WTC11 (cell line): ENCODE results near the gene GPBP1L1. TPM values are rescaled to one million over a fixed set of nuclear protein-coding genes. Genes with fewer than 3 reads are reported as not detected.

Experiments used
- ATAC-seq: fragments of 200-7000 bp; cut with Tn5 transposase; 2 replicates; pipeline ENCODE4 v1.10.0; 2021; ENCODE audit warnings: mild to moderate bottlenecking, moderate library complexity
- CTCF ChIA-PET: fragments of 300-600 bp; sonication (Branson Sonifier 250); formaldehyde crosslinking; loops from one replicate; lab custom pipeline; 2021; ENCODE audit warnings: antibody characterized with exemption; lab: Charles Lee
- POLR2A ChIA-PET: fragments of 350-600 bp; sonication (Branson Sonifier 250); formaldehyde crosslinking; loops from one replicate; lab custom pipeline; 2021; ENCODE audit warnings: antibody characterized with exemption; lab: Charles Lee
- DNase-seq: peaks from one replicate; pipeline ENCODE4 v3.0.0; 2021; ENCODE audit warnings: low spot score
- H3K27ac Mint-ChIP-seq: 2 replicates; pipeline ENCODE4 v1.8.0; 2021; ENCODE audit warnings: mixed read lengths
- H3K27me3 Mint-ChIP-seq: 2 replicates; pipeline ENCODE4 v1.8.0; 2021; ENCODE audit warnings: low read depth, mild to moderate bottlenecking, moderate library complexity, mixed read lengths
- H3K36me3 Mint-ChIP-seq: 2 replicates; pipeline ENCODE4 v1.8.0; 2021; ENCODE audit warnings: mixed read lengths
- H3K4me1 Mint-ChIP-seq: 2 replicates; pipeline ENCODE4 v1.8.0; 2022; ENCODE audit warnings: mixed read lengths
- H3K4me3 Mint-ChIP-seq: 2 replicates; pipeline ENCODE4 v1.8.0; 2021; ENCODE audit warnings: mild to moderate bottlenecking, moderate library complexity, mixed read lengths
- H3K9me3 Mint-ChIP-seq: 2 replicates; pipeline ENCODE4 v1.8.0; 2021; ENCODE audit warnings: mixed read lengths
- ESRRA ChIP-seq: sonication (generic); formaldehyde crosslinking; IDR thresholded peaks from 2 replicates; pipeline ENCODE4 v1.8.1; 2022; ENCODE audit warnings: mild to moderate bottlenecking, missing genetic modification reagents, borderline replicate concordance
- FOXP1 ChIP-seq: sonication (generic); formaldehyde crosslinking; IDR thresholded peaks from 2 replicates; pipeline ENCODE4 v1.8.0; 2022; ENCODE audit warnings: missing genetic modification reagents, mild to moderate bottlenecking, moderate library complexity, borderline replicate concordance
- JUN ChIP-seq: sonication (generic); formaldehyde crosslinking; IDR thresholded peaks from 2 replicates; pipeline ENCODE4 v1.8.0; 2023; ENCODE audit warnings: mild to moderate bottlenecking, missing genetic modification reagents
- NFE2L1 ChIP-seq: sonication (generic); formaldehyde crosslinking; IDR thresholded peaks from 2 replicates; pipeline ENCODE4 v1.8.1; 2023; ENCODE audit warnings: missing genetic modification reagents
- TEAD1 ChIP-seq: sonication (generic); formaldehyde crosslinking; IDR thresholded peaks from 2 replicates; pipeline ENCODE4 v1.8.0; 2022; ENCODE audit warnings: mild to moderate bottlenecking, missing genetic modification reagents
- ZBTB21 ChIP-seq: sonication (generic); formaldehyde crosslinking; IDR thresholded peaks from 2 replicates; pipeline ENCODE4 v1.8.1; 2023; ENCODE audit warnings: mild to moderate bottlenecking, missing genetic modification reagents, borderline replicate concordance
- total RNA-seq: library from RNA; stranded (reverse); gene quantifications from 3 replicates; pipeline ENCODE4 v1.2.3, GENCODE V29; 2021
- TF ChIP-seq, protein P1 (sequence below): sonication (generic); formaldehyde crosslinking; IDR thresholded peaks from 2 replicates; pipeline ENCODE4 v1.8.0; 2022; ENCODE audit warnings: mild to moderate bottlenecking, missing genetic modification reagents
- TF ChIP-seq, protein P2 (sequence below): fragments of 250-450 bp; sonication (Bioruptor Pico); IDR thresholded peaks from 2 replicates; pipeline ENCODE4 v2.1.2; 2022; ENCODE audit warnings: mild to moderate bottlenecking, moderate library complexity
- TF ChIP-seq, protein P3 (sequence below): sonication (generic); formaldehyde crosslinking; IDR thresholded peaks from 2 replicates; pipeline ENCODE4 v1.8.1; 2023; ENCODE audit warnings: mild to moderate bottlenecking, moderate library complexity, missing genetic modification reagents
- TF ChIP-seq, protein P4 (sequence below): sonication (generic); formaldehyde crosslinking; IDR thresholded peaks from 2 replicates; pipeline ENCODE4 v1.8.0; 2022; ENCODE audit warnings: mild to moderate bottlenecking, missing genetic modification reagents
- TF ChIP-seq, protein P5 (sequence below): fragments of 250-450 bp; sonication (Bioruptor Pico); IDR thresholded peaks from 2 replicates; pipeline ENCODE4 v1.8.0; 2021; ENCODE audit warnings: mild to moderate bottlenecking
- TF ChIP-seq, protein P6 (sequence below): sonication (generic); formaldehyde crosslinking; IDR thresholded peaks from 2 replicates; pipeline ENCODE4 v1.8.1; 2022; ENCODE audit warnings: missing genetic modification reagents, borderline replicate concordance

Gene GPBP1L1
- total RNA-seq, 1 experiment from 2014 or later, result 126 TPM

DNA sequence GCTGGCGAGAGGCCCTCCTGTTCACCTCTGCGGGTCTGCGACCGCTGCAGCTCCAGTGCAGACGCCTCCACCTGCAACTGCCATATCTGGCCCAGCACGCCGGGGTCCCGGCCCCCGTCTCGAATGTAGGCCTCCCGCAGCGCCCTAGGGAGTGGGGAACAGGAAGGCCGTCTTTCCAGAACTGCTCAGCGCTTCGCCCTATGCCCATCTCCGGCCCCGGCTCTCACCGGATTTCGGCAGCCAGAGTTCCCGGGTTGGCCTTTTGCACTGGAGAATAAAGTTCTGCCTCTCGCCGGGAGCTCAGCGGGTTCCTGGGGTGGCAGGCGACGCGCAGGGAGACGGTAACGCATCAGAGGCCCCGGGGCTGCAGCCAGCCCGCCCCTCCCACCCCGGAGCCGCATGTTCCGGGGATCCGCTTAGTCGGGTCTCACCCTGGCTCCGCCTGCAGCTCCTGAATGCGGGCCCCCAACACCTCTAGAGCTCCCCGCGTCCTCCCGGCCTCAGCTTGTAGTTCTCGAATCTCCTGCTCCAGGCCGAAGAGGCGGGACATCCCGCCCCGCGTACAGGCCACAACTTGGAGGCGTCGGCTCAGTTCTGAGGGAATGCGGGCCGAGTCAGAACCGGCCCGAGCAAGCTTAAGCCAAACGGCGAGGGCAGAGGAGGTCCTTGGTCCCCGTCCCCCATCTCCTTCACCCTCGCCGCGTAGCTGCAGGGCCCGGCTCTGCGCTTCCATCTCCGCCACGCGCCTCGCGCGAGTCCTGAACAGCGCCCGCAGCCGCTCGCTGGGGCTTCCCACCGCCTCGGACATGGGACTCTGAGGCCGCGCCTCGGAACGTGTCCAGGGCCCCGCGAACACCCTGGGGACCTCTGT lies 63.6 kb downstream of the GPBP1L1 start:
- H3K27ac Mint-ChIP-seq, result peak overlapping the region; percentile 58
- ATAC-seq, result peak; percentile 29

More for the DNA sequence above, 63.6 kb downstream of the GPBP1L1 start:
- H3K4me1 Mint-ChIP-seq, result peaks cover 4% of the 10 kb centered on the region; the same call in 1 of the 2 replicates
- DNase-seq, result peak; percentile 45
- POLR2A ChIA-PET, result interaction anchor here (0.8 kb wide), 1 partner anchor 283 kb away, joined by 3 read pairs; the partner anchor contains the start of genes MUTYH and TOE1
- peaks cover 29% of the 10 kb centered on the region for H3K36me3 Mint-ChIP-seq
- CTCF ChIA-PET, result interaction anchor here (0.8 to 1.1 kb wide), 3 partner anchors 259 to 622 kb away, joined by 3 to 4 read pairs (median 4); no protein-coding TSS in a partner anchor
- TF ChIP-seq, protein P1, sequence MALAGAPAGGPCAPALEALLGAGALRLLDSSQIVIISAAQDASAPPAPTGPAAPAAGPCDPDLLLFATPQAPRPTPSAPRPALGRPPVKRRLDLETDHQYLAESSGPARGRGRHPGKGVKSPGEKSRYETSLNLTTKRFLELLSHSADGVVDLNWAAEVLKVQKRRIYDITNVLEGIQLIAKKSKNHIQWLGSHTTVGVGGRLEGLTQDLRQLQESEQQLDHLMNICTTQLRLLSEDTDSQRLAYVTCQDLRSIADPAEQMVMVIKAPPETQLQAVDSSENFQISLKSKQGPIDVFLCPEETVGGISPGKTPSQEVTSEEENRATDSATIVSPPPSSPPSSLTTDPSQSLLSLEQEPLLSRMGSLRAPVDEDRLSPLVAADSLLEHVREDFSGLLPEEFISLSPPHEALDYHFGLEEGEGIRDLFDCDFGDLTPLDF (CRISPR knock-in tag), result no peak
- TF ChIP-seq NFE2L1 (CRISPR knock-in tag), result no peak
- TF ChIP-seq, protein P2, sequence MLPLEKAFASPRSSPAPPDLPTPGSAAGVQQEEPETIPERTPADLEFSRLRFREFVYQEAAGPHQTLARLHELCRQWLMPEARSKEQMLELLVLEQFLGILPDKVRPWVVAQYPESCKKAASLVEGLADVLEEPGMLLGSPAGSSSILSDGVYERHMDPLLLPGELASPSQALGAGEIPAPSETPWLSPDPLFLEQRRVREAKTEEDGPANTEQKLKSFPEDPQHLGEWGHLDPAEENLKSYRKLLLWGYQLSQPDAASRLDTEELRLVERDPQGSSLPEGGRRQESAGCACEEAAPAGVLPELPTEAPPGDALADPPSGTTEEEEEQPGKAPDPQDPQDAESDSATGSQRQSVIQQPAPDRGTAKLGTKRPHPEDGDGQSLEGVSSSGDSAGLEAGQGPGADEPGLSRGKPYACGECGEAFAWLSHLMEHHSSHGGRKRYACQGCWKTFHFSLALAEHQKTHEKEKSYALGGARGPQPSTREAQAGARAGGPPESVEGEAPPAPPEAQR (CRISPR knock-in tag), result no peak
- no peak for TF ChIP-seq ZBTB21 (CRISPR knock-in tag)
- TF ChIP-seq, protein P3, sequence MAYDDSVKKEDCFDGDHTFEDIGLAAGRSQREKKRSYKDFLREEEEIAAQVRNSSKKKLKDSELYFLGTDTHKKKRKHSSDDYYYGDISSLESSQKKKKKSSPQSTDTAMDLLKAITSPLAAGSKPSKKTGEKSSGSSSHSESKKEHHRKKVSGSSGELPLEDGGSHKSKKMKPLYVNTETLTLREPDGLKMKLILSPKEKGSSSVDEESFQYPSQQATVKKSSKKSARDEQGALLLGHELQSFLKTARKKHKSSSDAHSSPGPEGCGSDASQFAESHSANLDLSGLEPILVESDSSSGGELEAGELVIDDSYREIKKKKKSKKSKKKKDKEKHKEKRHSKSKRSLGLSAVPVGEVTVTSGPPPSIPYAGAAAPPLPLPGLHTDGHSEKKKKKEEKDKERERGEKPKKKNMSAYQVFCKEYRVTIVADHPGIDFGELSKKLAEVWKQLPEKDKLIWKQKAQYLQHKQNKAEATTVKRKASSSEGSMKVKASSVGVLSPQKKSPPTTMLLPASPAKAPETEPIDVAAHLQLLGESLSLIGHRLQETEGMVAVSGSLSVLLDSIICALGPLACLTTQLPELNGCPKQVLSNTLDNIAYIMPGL (CRISPR knock-in tag), result 0 out of 2 replicates have a peak, but pooled peaks have one; percentile 46
- 0 out of 2 replicates have a peak, but pooled peaks have one; percentile 1 for TF ChIP-seq ESRRA
- TF ChIP-seq, protein P4, sequence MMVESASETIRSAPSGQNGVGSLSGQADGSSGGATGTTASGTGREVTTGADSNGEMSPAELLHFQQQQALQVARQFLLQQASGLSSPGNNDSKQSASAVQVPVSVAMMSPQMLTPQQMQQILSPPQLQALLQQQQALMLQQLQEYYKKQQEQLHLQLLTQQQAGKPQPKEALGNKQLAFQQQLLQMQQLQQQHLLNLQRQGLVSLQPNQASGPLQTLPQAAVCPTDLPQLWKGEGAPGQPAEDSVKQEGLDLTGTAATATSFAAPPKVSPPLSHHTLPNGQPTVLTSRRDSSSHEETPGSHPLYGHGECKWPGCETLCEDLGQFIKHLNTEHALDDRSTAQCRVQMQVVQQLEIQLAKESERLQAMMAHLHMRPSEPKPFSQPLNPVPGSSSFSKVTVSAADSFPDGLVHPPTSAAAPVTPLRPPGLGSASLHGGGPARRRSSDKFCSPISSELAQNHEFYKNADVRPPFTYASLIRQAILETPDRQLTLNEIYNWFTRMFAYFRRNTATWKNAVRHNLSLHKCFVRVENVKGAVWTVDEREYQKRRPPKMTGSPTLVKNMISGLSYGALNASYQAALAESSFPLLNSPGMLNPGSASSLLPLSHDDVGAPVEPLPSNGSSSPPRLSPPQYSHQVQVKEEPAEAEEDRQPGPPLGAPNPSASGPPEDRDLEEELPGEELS (CRISPR knock-in tag), result no peak
- no peak for TF ChIP-seq JUN
- no peak for TF ChIP-seq TEAD1 (CRISPR knock-in tag)
- TF ChIP-seq, protein P5, sequence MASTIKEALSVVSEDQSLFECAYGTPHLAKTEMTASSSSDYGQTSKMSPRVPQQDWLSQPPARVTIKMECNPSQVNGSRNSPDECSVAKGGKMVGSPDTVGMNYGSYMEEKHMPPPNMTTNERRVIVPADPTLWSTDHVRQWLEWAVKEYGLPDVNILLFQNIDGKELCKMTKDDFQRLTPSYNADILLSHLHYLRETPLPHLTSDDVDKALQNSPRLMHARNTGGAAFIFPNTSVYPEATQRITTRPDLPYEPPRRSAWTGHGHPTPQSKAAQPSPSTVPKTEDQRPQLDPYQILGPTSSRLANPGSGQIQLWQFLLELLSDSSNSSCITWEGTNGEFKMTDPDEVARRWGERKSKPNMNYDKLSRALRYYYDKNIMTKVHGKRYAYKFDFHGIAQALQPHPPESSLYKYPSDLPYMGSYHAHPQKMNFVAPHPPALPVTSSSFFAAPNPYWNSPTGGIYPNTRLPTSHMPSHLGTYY (CRISPR knock-in tag), result no peak
- no peak for TF ChIP-seq FOXP1
- TF ChIP-seq, protein P6, sequence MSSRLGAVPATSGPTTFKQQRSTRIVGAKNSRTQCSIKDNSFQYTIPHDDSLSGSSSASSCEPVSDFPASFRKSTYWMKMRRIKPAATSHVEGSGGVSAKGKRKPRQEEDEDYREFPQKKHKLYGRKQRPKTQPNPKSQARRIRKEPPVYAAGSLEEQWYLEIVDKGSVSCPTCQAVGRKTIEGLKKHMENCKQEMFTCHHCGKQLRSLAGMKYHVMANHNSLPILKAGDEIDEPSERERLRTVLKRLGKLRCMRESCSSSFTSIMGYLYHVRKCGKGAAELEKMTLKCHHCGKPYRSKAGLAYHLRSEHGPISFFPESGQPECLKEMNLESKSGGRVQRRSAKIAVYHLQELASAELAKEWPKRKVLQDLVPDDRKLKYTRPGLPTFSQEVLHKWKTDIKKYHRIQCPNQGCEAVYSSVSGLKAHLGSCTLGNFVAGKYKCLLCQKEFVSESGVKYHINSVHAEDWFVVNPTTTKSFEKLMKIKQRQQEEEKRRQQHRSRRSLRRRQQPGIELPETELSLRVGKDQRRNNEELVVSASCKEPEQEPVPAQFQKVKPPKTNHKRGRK (CRISPR knock-in tag), result no peak
- TF ChIP-seq, all 79 proteins: peak for 2
- H3K4me3 Mint-ChIP-seq, result no peak overlapping the region
- H3K27me3 Mint-ChIP-seq, result no peaks in the 10 kb centered on the region
- H3K9me3 Mint-ChIP-seq, result no peaks in the 10 kb centered on the region
